ENCODE results near the gene LRBA.

- TF ChIP-seq CTCF (IDR thresholded peaks at IDR 0.05): no peak
- TF ChIP-seq POLR2A (IDR thresholded peaks at IDR 0.05): no peak
Observed at GRCh38 chr4:150609131-150609530, 406.0 kb downstream of the LRBA start.

Measured in ovary (tissue), 3 donors.